Effector CD8-positive, alpha-beta T cell (primary cell): ENCODE results near the gene SNX25.
"Not testable (repeated sequence)": the region's sequence is repeated elsewhere in the genome, so short reads cannot be mapped to it uniquely, and the experiment has no call there.

Source experiments
- DNase-seq: peaks from one replicate; lab custom pipeline; 2025; lab: John Stamatoyannopoulos, UW

SNX25 gene

GRCh38 chr4:185304944-185305690 is 95.7 kb downstream of the SNX25 start:
- no peak for DNase-seq

- DNase-seq, result no peak
These were observed 96.6 kb downstream of the SNX25 start for GRCh38 chr4:185305979-185306442.

- DNase-seq, result no peak
These were observed 97.9 kb downstream of the SNX25 start for GRCh38 chr4:185307136-185307950.

- DNase-seq, result no peak
These were observed 100.4 kb downstream of the SNX25 start for GRCh38 chr4:185309770-185310169.

GRCh38 chr4:185311113-185311888 is 101.9 kb downstream of the SNX25 start:
- no peak for DNase-seq

GRCh38 chr4:185312699-185313098 is 103.3 kb downstream of the SNX25 start:
- no peak for DNase-seq

- not testable (repeated sequence) for DNase-seq
These were observed 108.1 kb downstream of the SNX25 start for GRCh38 chr4:185317462-185317861.

- no peak for DNase-seq
These were observed 108.5 kb downstream of the SNX25 start for GRCh38 chr4:185317880-185318279.

- DNase-seq, result no peak
These were observed 109.3 kb downstream of the SNX25 start for GRCh38 chr4:185318679-185319078.

GRCh38 chr4:185322803-185323202 is 113.4 kb downstream of the SNX25 start:
- no peak for DNase-seq

- DNase-seq, result no peak
These were observed 114.2 kb downstream of the SNX25 start for GRCh38 chr4:185323606-185324005.

GRCh38 chr4:185324361-185324760 is 115.0 kb downstream of the SNX25 start:
- DNase-seq, result not testable (repeated sequence)

GRCh38 chr4:185325721-185326120 is 116.3 kb downstream of the SNX25 start:
- not testable (repeated sequence) for DNase-seq

- DNase-seq, result no peak
These were observed 119.2 kb downstream of the SNX25 start for GRCh38 chr4:185328586-185328985.

GRCh38 chr4:185329879-185330510 is 120.6 kb downstream of the SNX25 start:
- not testable (repeated sequence) for DNase-seq

GRCh38 chr4:185332575-185333464 is 123.4 kb downstream of the SNX25 start:
- DNase-seq, result no peak

GRCh38 chr4:185334326-185334725 is 124.9 kb downstream of the SNX25 start:
- DNase-seq, result no peak

- DNase-seq, result no peak
These were observed 126.2 kb downstream of the SNX25 start for GRCh38 chr4:185335579-185335978.

- no peak for DNase-seq
These were observed 130.5 kb downstream of the SNX25 start for GRCh38 chr4:185339941-185340340.

- no peak for DNase-seq
These were observed 132.0 kb downstream of the SNX25 start for GRCh38 chr4:185341377-185341776.

- DNase-seq, result no peak
These were observed 132.4 kb downstream of the SNX25 start for GRCh38 chr4:185341841-185342240.
